Skeletal muscle tissue (tissue), 4 donors: ENCODE measurements around the gene TFPI. TPM values are rescaled to one million over a fixed set of nuclear protein-coding genes. Genes with fewer than 3 reads are reported as not detected.
A peak's percentile ranks its signal among the peaks of the same experiment; 100 is the strongest.

Experiments
- H3K27ac ChIP-seq: one replicate; pipeline ENCODE4 v1.7.0; 2013; ENCODE audit warnings: mild to moderate bottlenecking, low read depth, low read length, inconsistent platforms
- H3K27me3 ChIP-seq, 3 donors: one replicate each; pipeline ENCODE4 v1.7.0; 2013; ENCODE audit warnings: low read length in 3 of 3; ENCODE audit not compliant: control insufficient read depth in 3 of 3, insufficient read depth in 3 of 3
- H3K36me3 ChIP-seq, 3 donors: one replicate each; pipeline ENCODE4 v1.7.0; 2013; ENCODE audit warnings: low read length in 3 of 3; ENCODE audit not compliant: control insufficient read depth in 3 of 3, insufficient read depth in 3 of 3
- H3K4me1 ChIP-seq, 3 donors: one replicate each; pipeline ENCODE4 v1.7.0; 2013; ENCODE audit warnings: low read length in 3 of 3, mild to moderate bottlenecking in 3 of 3; ENCODE audit not compliant: control insufficient read depth in 3 of 3, insufficient read depth in 3 of 3
- H3K4me3 ChIP-seq, 3 donors: one replicate each; pipeline ENCODE4 v1.7.0; 2013; ENCODE audit warnings: low read length in 3 of 3
- H3K9ac ChIP-seq, 3 donors: one replicate each; pipeline ENCODE4 v1.7.0; 2013; ENCODE audit warnings: low read length in 3 of 3, mild to moderate bottlenecking in 3 of 3, moderate library complexity in 2 of 3, low read depth in 1 of 3
- H3K9me3 ChIP-seq, 3 donors: one replicate each; pipeline ENCODE4 v1.7.0; 2013; ENCODE audit warnings: low read length in 3 of 3; ENCODE audit not compliant: control insufficient read depth in 3 of 3
- total RNA-seq: library from RNA; depleted of rRNA; stranded (reverse); fragments of >200 nt; gene quantifications from one replicate; pipeline ENCODE4 v1.2.3, GENCODE V29; 2014
- donor health status: Osteomylitis.

Gene TFPI
- total RNA-seq, 1 donor from 2014 or later: 47.0 TPM

DNA sequence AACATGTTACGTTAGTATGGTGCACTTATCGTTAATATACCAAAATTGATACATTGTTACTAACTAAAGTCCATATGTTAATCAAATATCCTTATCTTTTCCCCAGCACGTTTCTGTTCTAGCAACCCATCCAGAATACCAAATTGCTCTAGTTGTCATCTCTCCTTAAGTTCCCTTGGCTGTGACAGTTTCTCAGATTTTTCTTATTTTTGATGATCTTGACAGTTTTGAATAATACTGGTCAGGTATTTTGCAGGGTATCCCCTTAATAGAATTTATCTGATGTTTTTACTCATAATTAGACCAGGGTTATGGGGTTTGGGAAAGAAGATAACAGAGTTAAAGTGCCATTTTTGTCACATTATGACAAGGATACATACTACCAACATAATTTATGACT, 47.8 kb downstream of the TFPI start:
- Histone ChIP-seq H3K4me3 (no peak overlapping the region), H3K9me3 (no peaks in the 10 kb centered on the region), H3K36me3 (no peaks in the 10 kb centered on the region), H3K27me3 (no peaks in the 10 kb centered on the region), H3K27ac (no peak overlapping the region), H3K9ac (no peak overlapping the region), H3K4me1 (no peaks in the 10 kb centered on the region)

DNA sequence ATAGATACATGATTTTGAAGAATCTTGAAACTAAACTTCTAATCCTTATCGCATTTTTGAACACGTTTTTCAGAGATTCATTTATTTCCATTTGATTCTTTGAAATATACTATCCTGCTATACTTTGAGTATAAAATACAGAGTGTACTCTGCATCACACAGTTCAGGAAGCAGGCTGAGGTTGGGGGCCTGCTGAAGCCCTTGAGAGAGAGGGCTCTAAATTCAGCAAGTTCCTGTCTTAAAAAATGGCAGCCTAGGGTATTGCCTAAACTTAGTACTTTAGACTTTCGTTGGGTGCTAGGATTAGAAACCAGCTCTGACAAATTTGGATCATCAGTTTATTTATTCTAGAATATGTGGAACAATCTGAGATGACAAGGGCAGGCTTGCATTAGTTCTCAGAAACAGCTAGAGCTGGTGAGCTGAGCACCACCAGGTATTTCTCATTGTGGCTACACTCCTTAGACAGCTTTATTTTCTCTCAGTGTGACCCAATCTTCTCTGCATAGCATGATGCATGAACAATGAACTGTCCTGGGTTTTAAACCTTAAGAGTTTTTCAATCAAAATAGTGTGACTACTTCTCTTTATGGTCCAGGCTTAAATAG, 49.1 kb downstream of the TFPI start:
- Histone ChIP-seq H3K27ac (no peak overlapping the region), H3K4me1 (peaks cover 3 to 6% (median 4%) of the 10 kb centered on the region in 3 donors), H3K9me3 (no peaks in the 10 kb centered on the region), H3K9ac (no peak overlapping the region), H3K36me3 (no peaks in the 10 kb centered on the region), H3K27me3 (no peaks in the 10 kb centered on the region), H3K4me3 (no peak overlapping the region)

DNA sequence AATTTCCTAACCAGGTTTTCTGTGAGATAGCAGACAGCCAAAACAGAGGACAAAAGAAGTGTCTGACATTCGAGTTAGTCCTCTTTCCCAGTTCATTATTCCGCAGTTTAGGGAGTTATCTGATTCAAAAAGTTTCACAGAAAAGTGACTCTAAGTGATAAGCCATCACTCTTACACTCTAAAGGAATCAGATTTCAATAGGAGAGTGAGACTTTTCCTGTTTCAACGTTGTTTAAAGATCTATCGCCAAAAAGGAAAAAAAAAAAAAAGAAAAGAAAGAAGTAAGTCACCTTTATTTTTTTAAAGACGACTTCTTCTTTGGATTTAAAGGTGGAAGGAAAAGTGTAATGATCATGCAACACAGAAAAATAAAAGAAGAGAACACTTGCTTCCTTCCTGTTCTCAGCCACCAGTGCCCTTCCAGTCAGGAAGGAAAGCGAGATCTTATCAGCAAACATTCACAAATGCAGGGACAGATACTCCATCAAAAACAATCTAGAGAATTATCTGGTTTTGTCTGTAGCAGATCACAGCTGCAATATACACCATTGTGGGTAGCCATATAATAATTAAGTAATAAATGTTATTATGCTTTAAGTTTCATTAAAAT, 49.8 kb downstream of the TFPI start:
- Histone ChIP-seq H3K9ac (no peak overlapping the region), H3K27ac (no peak overlapping the region), H3K9me3 (no peaks in the 10 kb centered on the region), H3K4me3 (no peak overlapping the region), H3K27me3 (no peaks in the 10 kb centered on the region), H3K4me1 (peaks cover 3 to 6% (median 4%) of the 10 kb centered on the region in 3 donors), H3K36me3 (no peaks in the 10 kb centered on the region)

DNA sequence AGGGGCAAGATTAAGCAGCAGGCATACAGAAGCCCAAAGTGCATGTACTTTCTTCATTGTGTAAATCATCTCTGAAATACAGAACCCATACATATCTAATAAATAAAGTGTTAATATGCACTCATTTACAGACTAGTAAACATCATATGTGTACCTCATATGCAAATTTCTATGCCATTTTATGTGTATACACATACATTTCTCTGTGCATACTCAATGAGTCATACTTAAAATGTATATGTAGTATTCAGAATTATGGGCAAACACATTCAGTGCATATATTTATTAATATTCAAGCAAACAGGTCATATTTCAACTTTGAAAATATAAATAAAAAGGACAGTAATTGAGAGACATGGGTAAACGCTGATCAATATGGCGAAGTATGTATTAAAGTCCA, 50.5 kb downstream of the TFPI start:
- Histone ChIP-seq H3K9me3 (no peaks in the 10 kb centered on the region), H3K27me3 (no peaks in the 10 kb centered on the region), H3K4me1 (peaks cover 3 to 6% (median 4%) of the 10 kb centered on the region in 3 donors), H3K36me3 (no peaks in the 10 kb centered on the region), H3K4me3 (no peak overlapping the region), H3K27ac (no peak overlapping the region), H3K9ac (no peak overlapping the region)

GRCh38 chr2:187502467-187502866, 51.8 kb downstream of the TFPI start:
- H3K9ac ChIP-seq: no peak overlapping the region
- no peak overlapping the region for H3K4me3 ChIP-seq
- H3K27me3 ChIP-seq: no peaks in the 10 kb centered on the region
- H3K9me3 ChIP-seq: no peaks in the 10 kb centered on the region
- H3K36me3 ChIP-seq: no peaks in the 10 kb centered on the region
- H3K4me1 ChIP-seq: peaks cover 3 to 6% (median 4%) of the 10 kb centered on the region in 3 donors
- H3K27ac ChIP-seq: no peak overlapping the region

- peaks cover 3 to 6% (median 4%) of the 10 kb centered on the region in 3 donors for H3K4me1 ChIP-seq
- peaks cover 0 to 2% (median 0%) of the 10 kb centered on the region in 3 donors for H3K36me3 ChIP-seq
- peak overlapping the region; percentile 31 for H3K27ac ChIP-seq
- no peaks in the 10 kb centered on the region for H3K27me3 ChIP-seq
- H3K9ac ChIP-seq: peak overlapping the region; percentile 35 to 47 (median 40)
- H3K9me3 ChIP-seq: no peaks in the 10 kb centered on the region
- peak overlapping the region in 1 of 3 donors; percentile 9 for H3K4me3 ChIP-seq
Measured at GRCh38 chr2:187500585-187501359, 53.5 kb downstream of the TFPI start.

DNA sequence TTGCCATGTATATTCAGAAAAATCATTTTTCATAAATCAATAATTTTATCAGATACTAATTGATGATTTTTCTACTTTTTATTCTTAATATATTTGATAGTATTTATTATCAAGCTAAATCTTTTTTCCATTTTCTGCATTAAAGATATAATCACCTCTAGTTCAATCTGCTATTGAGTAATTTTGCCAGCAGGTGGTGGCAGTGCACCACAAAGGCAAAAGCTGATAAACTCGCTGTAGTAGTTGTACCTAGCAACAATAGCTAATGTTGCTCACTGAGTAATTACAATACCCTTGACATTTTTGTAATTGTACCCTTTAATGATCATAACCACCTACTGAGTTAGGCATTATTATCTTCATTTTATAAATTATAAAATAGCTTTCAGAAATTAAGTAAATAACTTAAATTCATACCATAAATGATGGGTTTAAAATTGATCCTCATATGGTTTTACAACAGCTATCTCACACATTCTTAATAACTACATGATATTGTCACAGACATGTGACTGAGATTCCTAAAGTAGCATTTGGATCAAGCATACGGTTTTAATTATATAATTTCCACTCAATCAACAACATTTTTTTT, 54.2 kb downstream of the TFPI start:
- H3K4me3 ChIP-seq: no peak overlapping the region
- peaks cover 3 to 6% (median 4%) of the 10 kb centered on the region in 3 donors for H3K4me1 ChIP-seq
- no peaks in the 10 kb centered on the region for H3K9me3 ChIP-seq

DNA sequence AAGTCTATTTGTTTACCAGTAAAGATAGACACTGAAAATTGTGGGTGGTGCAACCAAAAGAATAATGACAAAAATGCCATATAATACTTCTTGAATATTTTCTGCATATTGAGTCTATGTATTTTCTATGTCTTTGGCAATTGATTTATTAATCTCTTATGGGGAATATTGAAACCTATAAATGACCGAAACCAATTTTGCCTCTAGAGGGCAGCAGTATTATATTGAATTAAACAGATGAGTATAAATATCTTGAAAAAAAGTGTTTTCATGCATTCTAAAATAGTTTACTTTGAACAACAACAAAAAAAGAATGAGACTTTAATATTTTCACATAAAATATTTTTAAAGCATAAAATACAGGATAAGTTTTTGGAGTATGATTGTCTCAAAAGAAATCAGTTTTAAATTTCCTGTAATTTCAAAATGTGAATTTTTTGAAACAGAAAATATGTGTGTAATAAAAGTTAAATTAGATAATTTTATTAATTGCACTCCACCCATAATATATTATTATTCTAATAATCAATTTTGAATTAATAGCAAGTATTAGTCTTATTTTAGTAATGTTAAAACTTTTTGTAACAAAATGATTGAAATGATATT, 56.3 kb downstream of the TFPI start:
- Histone ChIP-seq H3K4me3 (no peak overlapping the region), H3K9me3 (no peaks in the 10 kb centered on the region), H3K9ac (no peak overlapping the region), H3K36me3 (peaks cover 0 to 6% (median 6%) of the 10 kb centered on the region in 3 donors), H3K27ac (no peak overlapping the region), H3K4me1 (peaks cover 3 to 6% (median 4%) of the 10 kb centered on the region in 3 donors), H3K27me3 (no peaks in the 10 kb centered on the region)

More for the DNA sequence above, 54.2 kb downstream of the TFPI start:
- no peaks in the 10 kb centered on the region for H3K27me3 ChIP-seq
- no peak overlapping the region for H3K9ac ChIP-seq
- no peak overlapping the region for H3K27ac ChIP-seq
- H3K36me3 ChIP-seq: peaks cover 0 to 5% (median 2%) of the 10 kb centered on the region in 3 donors

- Histone ChIP-seq H3K4me3 (no peak overlapping the region), H3K27me3 (no peaks in the 10 kb centered on the region), H3K9ac (no peak overlapping the region), H3K36me3 (peaks cover 0 to 6% (median 6%) of the 10 kb centered on the region in 3 donors), H3K4me1 (peaks cover 3 to 6% (median 4%) of the 10 kb centered on the region in 3 donors), H3K27ac (no peak overlapping the region), H3K9me3 (no peaks in the 10 kb centered on the region)
Measured at GRCh38 chr2:187497140-187497539, 57.1 kb downstream of the TFPI start.
